NCI-H2227 treated with DMSO at 0.1 percent for 48 hours (cell line): ENCODE results near the gene MECR.

Experiments
- DNase-seq: peaks from one replicate; lab custom pipeline; 2025; lab: John Stamatoyannopoulos, UW

Gene MECR

GRCh38 chr1:29255134-29255666 lies 24.5 kb upstream of the MECR start:
- DNase-seq = no peak

- no peak for DNase-seq
These were observed 23.6 kb upstream of the MECR start for GRCh38 chr1:29254346-29254745.

GRCh38 chr1:29253180-29253579 lies 22.4 kb upstream of the MECR start:
- DNase-seq = no peak

- no peak for DNase-seq
These were observed 20.7 kb upstream of the MECR start for GRCh38 chr1:29251164-29252124.

GRCh38 chr1:29249951-29250581 lies 19.3 kb upstream of the MECR start:
- DNase-seq = no peak

GRCh38 chr1:29249170-29249691 lies 18.5 kb upstream of the MECR start:
- DNase-seq = no peak

- DNase-seq = no peak
These were observed 17.7 kb upstream of the MECR start for GRCh38 chr1:29248409-29248808.

- no peak for DNase-seq
These were observed 17.0 kb upstream of the MECR start for GRCh38 chr1:29247571-29248273.

GRCh38 chr1:29247044-29247443 lies 16.3 kb upstream of the MECR start:
- no peak for DNase-seq

- DNase-seq = no peak
These were observed 15.1 kb upstream of the MECR start for GRCh38 chr1:29245876-29246275.

- DNase-seq = no peak
These were observed 14.5 kb upstream of the MECR start for GRCh38 chr1:29245261-29245660.

GRCh38 chr1:29243871-29244200 lies 13.1 kb upstream of the MECR start:
- no peak for DNase-seq

- no peak for DNase-seq
These were observed 12.5 kb upstream of the MECR start for GRCh38 chr1:29243023-29243870.

GRCh38 chr1:29240986-29241385 lies 10.3 kb upstream of the MECR start:
- DNase-seq = no peak

- DNase-seq = no peak
These were observed 9.7 kb upstream of the MECR start for GRCh38 chr1:29240400-29240837.

GRCh38 chr1:29239142-29239541 lies 8.4 kb upstream of the MECR start:
- no peak for DNase-seq

- no peak for DNase-seq
These were observed 7.9 kb upstream of the MECR start for GRCh38 chr1:29238620-29239002.

- DNase-seq = no peak
These were observed 7.3 kb upstream of the MECR start for GRCh38 chr1:29237852-29238619.

- DNase-seq = no peak
These were observed 6.5 kb upstream of the MECR start for GRCh38 chr1:29237129-29237821.

GRCh38 chr1:29236712-29237128 lies 6.0 kb upstream of the MECR start:
- no peak for DNase-seq
